ENCODE data around the gene FAM221A.

FAM221A gene

GRCh38 chr7:23662124-23662983 is 17.6 kb upstream of the FAM221A start:
- H3K27ac ChIP-seq (ENCODE audit: low read length, poor library complexity, severe bottlenecking): no peak overlapping the region
- no peaks in the 10 kb centered on the region for H3K4me1 ChIP-seq (ENCODE audit: control insufficient read depth, insufficient read depth, low read depth, low read length)
- H3K9me3 ChIP-seq (ENCODE audit: control insufficient read depth, low read length): no peaks in the 10 kb centered on the region
- H3K4me3 ChIP-seq (ENCODE audit: insufficient read depth in 1 of 2, low read depth in 1 of 2, low read length in 2 of 2): no peak overlapping the region
- no peak overlapping the region for H3K18ac ChIP-seq (ENCODE audit: low read depth in 1 of 2, low read length in 2 of 2)
- DNase-seq: no peak
- no peak overlapping the region for H4K8ac ChIP-seq (ENCODE audit: low read length)
- no peak overlapping the region for H3K9ac ChIP-seq (ENCODE audit: low read length)
- no peaks in the 10 kb centered on the region for H3K27me3 ChIP-seq (ENCODE audit: control insufficient read depth in 1 of 2, insufficient read depth in 1 of 2, low read length in 2 of 2)
- H2AFZ ChIP-seq (ENCODE audit: low read depth, low read length): no peak overlapping the region
- H3K36me3 ChIP-seq (ENCODE audit: control insufficient read depth in 1 of 2, insufficient read depth in 2 of 2, low read depth in 1 of 2, low read length in 2 of 2): no peaks in the 10 kb centered on the region
- no peak overlapping the region for H3K4me2 ChIP-seq (ENCODE audit: low read length, poor library complexity, severe bottlenecking)
- H3K14ac ChIP-seq (ENCODE audit: low read length in 2 of 2): no peak overlapping the region
- H2BK120ac ChIP-seq (ENCODE audit: low read depth, low read length): no peak overlapping the region
- H2BK5ac ChIP-seq (ENCODE audit: low read depth, low read length, poor library complexity, severe bottlenecking): no peak overlapping the region
- H2BK15ac ChIP-seq (ENCODE audit: low read depth, poor library complexity, severe bottlenecking): no peak overlapping the region
- peak overlapping the region; percentile 27 for H4K91ac ChIP-seq (ENCODE audit: low read length)
- no peak overlapping the region for H3K23ac ChIP-seq (ENCODE audit: low read length in 2 of 2)
- 84% methylated on average over 7 of the region's 8 CpGs for WGBS
- H3K79me1 ChIP-seq (replicated peaks; ENCODE audit: low read length, poor library complexity, severe bottlenecking): no peaks in the 10 kb centered on the region
- H2AK5ac ChIP-seq (ENCODE audit: low read length, severe bottlenecking): no peak overlapping the region
- H3K4ac ChIP-seq (ENCODE audit: low read depth in 1 of 2, low read length in 2 of 2): no peak overlapping the region
- H2BK12ac ChIP-seq (ENCODE audit: low read length in 2 of 2): no peak overlapping the region

- H3K4me1 ChIP-seq (ENCODE audit: control insufficient read depth, insufficient read depth, low read depth, low read length): no peaks in the 10 kb centered on the region
- H3K23ac ChIP-seq (ENCODE audit: low read length in 2 of 2): no peak overlapping the region
- H3K18ac ChIP-seq (ENCODE audit: low read depth in 1 of 2, low read length in 2 of 2): no peak overlapping the region
- H2BK120ac ChIP-seq (ENCODE audit: low read depth, low read length): no peak overlapping the region
- H2BK12ac ChIP-seq (ENCODE audit: low read length in 2 of 2): no peak overlapping the region
- H3K27me3 ChIP-seq (ENCODE audit: control insufficient read depth in 1 of 2, insufficient read depth in 1 of 2, low read length in 2 of 2): no peaks in the 10 kb centered on the region
- H2BK5ac ChIP-seq (ENCODE audit: low read depth, low read length, poor library complexity, severe bottlenecking): no peak overlapping the region
- DNase-seq: no peak
- H3K14ac ChIP-seq (ENCODE audit: low read length in 2 of 2): no peak overlapping the region
- H3K27ac ChIP-seq (ENCODE audit: low read length, poor library complexity, severe bottlenecking): no peak overlapping the region
- H3K9ac ChIP-seq (ENCODE audit: low read length): no peak overlapping the region
- 100% methylated on average over 2 of the region's 2 CpGs for WGBS
- no peaks in the 10 kb centered on the region for H3K36me3 ChIP-seq (ENCODE audit: control insufficient read depth in 1 of 2, insufficient read depth in 2 of 2, low read depth in 1 of 2, low read length in 2 of 2)
- no peaks in the 10 kb centered on the region for H3K79me1 ChIP-seq (replicated peaks; ENCODE audit: low read length, poor library complexity, severe bottlenecking)
- H3K4me2 ChIP-seq (ENCODE audit: low read length, poor library complexity, severe bottlenecking): no peak overlapping the region
- H2BK15ac ChIP-seq (ENCODE audit: low read depth, poor library complexity, severe bottlenecking): no peak overlapping the region
- no peak overlapping the region for H4K8ac ChIP-seq (ENCODE audit: low read length)
- H3K4me3 ChIP-seq (ENCODE audit: insufficient read depth in 1 of 2, low read depth in 1 of 2, low read length in 2 of 2): no peak overlapping the region
- H3K9me3 ChIP-seq (ENCODE audit: control insufficient read depth, low read length): no peaks in the 10 kb centered on the region
- no peak overlapping the region for H4K91ac ChIP-seq (ENCODE audit: low read length)
- no peak overlapping the region for H3K4ac ChIP-seq (ENCODE audit: low read depth in 1 of 2, low read length in 2 of 2)
- no peak overlapping the region for H2AK5ac ChIP-seq (ENCODE audit: low read length, severe bottlenecking)
- no peak overlapping the region for H2AFZ ChIP-seq (ENCODE audit: low read depth, low read length)
Observed at GRCh38 chr7:23662984-23663313, 17.1 kb upstream of the FAM221A start.

- Histone ChIP-seq H3K79me1 (replicated peaks; ENCODE audit: low read length, poor library complexity, severe bottlenecking) (no peaks in the 10 kb centered on the region), H3K4me1 (ENCODE audit: control insufficient read depth, insufficient read depth, low read depth, low read length) (no peaks in the 10 kb centered on the region), H3K4me3 (ENCODE audit: insufficient read depth in 1 of 2, low read depth in 1 of 2, low read length in 2 of 2) (no peak overlapping the region), H2BK12ac (ENCODE audit: low read length in 2 of 2) (no peak overlapping the region), H2BK120ac (ENCODE audit: low read depth, low read length) (no peak overlapping the region), H2AK5ac (ENCODE audit: low read length, severe bottlenecking) (no peak overlapping the region), H2BK5ac (ENCODE audit: low read depth, low read length, poor library complexity, severe bottlenecking) (no peak overlapping the region), H3K23ac (ENCODE audit: low read length in 2 of 2) (no peak overlapping the region), H3K4me2 (ENCODE audit: low read length, poor library complexity, severe bottlenecking) (no peak overlapping the region), H4K8ac (ENCODE audit: low read length) (no peak overlapping the region), H3K27me3 (ENCODE audit: control insufficient read depth in 1 of 2, insufficient read depth in 1 of 2, low read length in 2 of 2) (no peaks in the 10 kb centered on the region), H2BK15ac (ENCODE audit: low read depth, poor library complexity, severe bottlenecking) (no peak overlapping the region), H4K91ac (ENCODE audit: low read length) (no peak overlapping the region), H3K27ac (ENCODE audit: low read length, poor library complexity, severe bottlenecking) (no peak overlapping the region), H3K4ac (ENCODE audit: low read depth in 1 of 2, low read length in 2 of 2) (no peak overlapping the region), H2AFZ (ENCODE audit: low read depth, low read length) (no peak overlapping the region), H3K18ac (ENCODE audit: low read depth in 1 of 2, low read length in 2 of 2) (no peak overlapping the region), H3K9me3 (ENCODE audit: control insufficient read depth, low read length) (no peaks in the 10 kb centered on the region), H3K36me3 (ENCODE audit: control insufficient read depth in 1 of 2, insufficient read depth in 2 of 2, low read depth in 1 of 2, low read length in 2 of 2) (no peaks in the 10 kb centered on the region), H3K14ac (ENCODE audit: low read length in 2 of 2) (no peak overlapping the region), H3K9ac (ENCODE audit: low read length) (no peak overlapping the region)
- no peak for DNase-seq
Observed at GRCh38 chr7:23664122-23664521, 15.9 kb upstream of the FAM221A start.

- H4K91ac ChIP-seq (ENCODE audit: low read length): no peak overlapping the region
- H4K8ac ChIP-seq (ENCODE audit: low read length): no peak overlapping the region
- H3K9ac ChIP-seq (ENCODE audit: low read length): no peak overlapping the region
- H3K79me1 ChIP-seq (replicated peaks; ENCODE audit: low read length, poor library complexity, severe bottlenecking): no peaks in the 10 kb centered on the region
- peak; percentile 22 for DNase-seq
- H3K27ac ChIP-seq (ENCODE audit: low read length, poor library complexity, severe bottlenecking): no peak overlapping the region
- no peaks in the 10 kb centered on the region for H3K36me3 ChIP-seq (ENCODE audit: control insufficient read depth in 1 of 2, insufficient read depth in 2 of 2, low read depth in 1 of 2, low read length in 2 of 2)
- no peak overlapping the region for H2BK12ac ChIP-seq (ENCODE audit: low read length in 2 of 2)
- no peaks in the 10 kb centered on the region for H3K9me3 ChIP-seq (ENCODE audit: control insufficient read depth, low read length)
- H3K4ac ChIP-seq (ENCODE audit: low read depth in 1 of 2, low read length in 2 of 2): no peak overlapping the region
- 80% methylated on average over 2 of the region's 3 CpGs for WGBS
- no peak overlapping the region for H3K4me3 ChIP-seq (ENCODE audit: insufficient read depth in 1 of 2, low read depth in 1 of 2, low read length in 2 of 2)
- H3K18ac ChIP-seq (ENCODE audit: low read depth in 1 of 2, low read length in 2 of 2): no peak overlapping the region
- H3K23ac ChIP-seq (ENCODE audit: low read length in 2 of 2): no peak overlapping the region
- no peaks in the 10 kb centered on the region for H3K27me3 ChIP-seq (ENCODE audit: control insufficient read depth in 1 of 2, insufficient read depth in 1 of 2, low read length in 2 of 2)
- H2BK120ac ChIP-seq (ENCODE audit: low read depth, low read length): no peak overlapping the region
- no peak overlapping the region for H2BK15ac ChIP-seq (ENCODE audit: low read depth, poor library complexity, severe bottlenecking)
- no peak overlapping the region for H3K14ac ChIP-seq (ENCODE audit: low read length in 2 of 2)
- no peaks in the 10 kb centered on the region for H3K4me1 ChIP-seq (ENCODE audit: control insufficient read depth, insufficient read depth, low read depth, low read length)
- no peak overlapping the region for H2AK5ac ChIP-seq (ENCODE audit: low read length, severe bottlenecking)
- no peak overlapping the region for H3K4me2 ChIP-seq (ENCODE audit: low read length, poor library complexity, severe bottlenecking)
- H2AFZ ChIP-seq (ENCODE audit: low read depth, low read length): no peak overlapping the region
- H2BK5ac ChIP-seq (ENCODE audit: low read depth, low read length, poor library complexity, severe bottlenecking): no peak overlapping the region
Observed at GRCh38 chr7:23672033-23672432, 8.0 kb upstream of the FAM221A start.
